Vagina (tissue), 2 donors: ENCODE measurements around the gene CAVIN1. TPM values are rescaled to one million over a fixed set of nuclear protein-coding genes. Genes with fewer than 3 reads are reported as not detected.

Experiments used
- DNase-seq, 2 donors: peaks; one replicate each; pipeline ENCODE4 v3.0.0-alpha.2; 2017; ENCODE audit errors: extremely low spot score in 2 of 2
- H3K27ac ChIP-seq: fragments of 200-600 bp; sonication (generic); one replicate; pipeline ENCODE4 v1.5.1; 2019
- H3K27me3 ChIP-seq: fragments of 200-600 bp; sonication (generic); one replicate; pipeline ENCODE4 v1.5.1; 2019
- H3K36me3 ChIP-seq, 2 donors: fragments of 200-600 bp; sonication (generic); one replicate each; pipeline ENCODE4 v1.5.1; 2017 to 2019
- H3K4me1 ChIP-seq: fragments of 200-600 bp; sonication (generic); one replicate; pipeline ENCODE4 v1.5.1; 2019
- H3K4me3 ChIP-seq, 2 donors: fragments of 200-600 bp; sonication (generic); 1 replicate in 1 of 2; 2 replicates in 1 of 2; pipeline ENCODE4 v1.5.1; 2016 to 2019
- H3K9me3 ChIP-seq: fragments of 200-600 bp; sonication (generic); one replicate; pipeline ENCODE4 v1.5.1; 2019
- CTCF ChIP-seq, 3 experiments: fragments of 450-650 bp in 2 of 3; fragments of 200-600 bp in 1 of 3; sonication (generic) in 1 of 3; IDR thresholded peaks; one replicate each; pipeline ENCODE4 v1.5.1; 2017 to 2019; ENCODE audit warnings: antibody characterized with exemption in 3 of 3, mild to moderate bottlenecking in 2 of 3, moderate library complexity in 2 of 3
- POLR2A ChIP-seq, 2 donors: fragments of 450-650 bp; IDR thresholded peaks; one replicate each; pipeline ENCODE4 v1.6.1; 2017; ENCODE audit warnings: antibody characterized with exemption in 2 of 2, mild to moderate bottlenecking in 2 of 2, moderate library complexity in 2 of 2
- POLR2AphosphoS5 ChIP-seq, 2 donors: sonication (generic); formaldehyde crosslinking; IDR thresholded peaks; one replicate each; pipeline ENCODE4 v1.9.0; 2017; ENCODE audit warnings: antibody characterized with exemption in 2 of 2, mild to moderate bottlenecking in 2 of 2, low read depth in 1 of 2; ENCODE audit not compliant: insufficient read depth in 1 of 2
- intact Hi-C: fragments of 100-400 bp; cut with DNase I; formaldehyde crosslinking; loops from one replicate; pipeline ENCODE4 v1.15.1; 2023
- total RNA-seq: library from RNA; depleted of rRNA; stranded (reverse); fragments of >200 nt; gene quantifications from one replicate; pipeline ENCODE4 v1.2.3, GENCODE V29; 2016

CAVIN1 gene
- total RNA-seq, 1 donor from 2014 or later: 268 TPM

GRCh38 chr17:42409523-42410318 is 13.3 kb downstream of the CAVIN1 start:
- no peaks in the 10 kb centered on the region for H3K27me3 ChIP-seq
- peak overlapping the region; percentile 90 for H3K27ac ChIP-seq
- TF ChIP-seq POLR2A (IDR thresholded peaks at IDR 0.05) (no peak), POLR2AphosphoS5 (IDR thresholded peaks at IDR 0.05; ENCODE audit: insufficient read depth in 1 of 2, low read depth in 1 of 2) (peak; percentile 47 to 86)
- H3K9me3 ChIP-seq: no peaks in the 10 kb centered on the region
- peaks cover 83% of the 10 kb centered on the region for H3K4me1 ChIP-seq
- peak in 1 of 2 donors; percentile 98 for DNase-seq
- intact Hi-C loops: loop anchor here (5.0 kb wide), 2 partner anchors 87 to 108 kb away; no protein-coding TSS in a partner anchor
- peak overlapping the region in 1 of 2 donors; percentile 16 for H3K4me3 ChIP-seq
- H3K36me3 ChIP-seq: peaks cover 0 to 3% of the 10 kb centered on the region in 2 donors

- Histone ChIP-seq H3K36me3 (peaks cover 0 to 18% of the 10 kb centered on the region in 2 donors), H3K4me3 (no peak overlapping the region), H3K27me3 (no peaks in the 10 kb centered on the region), H3K4me1 (peaks cover 80% of the 10 kb centered on the region), H3K9me3 (no peaks in the 10 kb centered on the region), H3K27ac (peak overlapping the region; percentile 90)
- no peak for DNase-seq
- TF ChIP-seq POLR2AphosphoS5 (IDR thresholded peaks at IDR 0.05; ENCODE audit: insufficient read depth in 1 of 2, low read depth in 1 of 2) (no peak), CTCF (IDR thresholded peaks at IDR 0.05) (no peak), POLR2A (IDR thresholded peaks at IDR 0.05) (no peak)
- intact Hi-C loops: loop anchor here (5.0 kb wide), 2 partner anchors 86 to 109 kb away; no protein-coding TSS in a partner anchor
Observed at GRCh38 chr17:42408061-42408460, 15.0 kb downstream of the CAVIN1 start.

- DNase-seq: no peak
- intact Hi-C loops: loop anchor here (5.0 kb wide), 2 partner anchors 85 to 110 kb away; no protein-coding TSS in a partner anchor
- TF ChIP-seq CTCF (IDR thresholded peaks at IDR 0.05): no peak
- peak in 1 of 2 donors; percentile 97 for TF ChIP-seq POLR2AphosphoS5 (IDR thresholded peaks at IDR 0.05; ENCODE audit: insufficient read depth in 1 of 2, low read depth in 1 of 2)
- TF ChIP-seq POLR2A (IDR thresholded peaks at IDR 0.05): no peak
- Histone ChIP-seq H3K4me1 (peaks cover 82% of the 10 kb centered on the region), H3K36me3 (peaks cover 0 to 21% of the 10 kb centered on the region in 2 donors), H3K27ac (peak overlapping the region; percentile 90), H3K9me3 (no peaks in the 10 kb centered on the region), H3K27me3 (no peaks in the 10 kb centered on the region), H3K4me3 (no peak overlapping the region)
Observed at GRCh38 chr17:42407289-42407836, 15.7 kb downstream of the CAVIN1 start.

GRCh38 chr17:42406615-42407288 is 16.3 kb downstream of the CAVIN1 start:
- intact Hi-C loops: loop anchor here (5.0 kb wide), 2 partner anchors 84 to 111 kb away; no protein-coding TSS in a partner anchor
- peaks cover 82% of the 10 kb centered on the region for H3K4me1 ChIP-seq
- DNase-seq: no peak

More at GRCh38 chr17:42406615-42407288, 16.3 kb downstream of the CAVIN1 start:
- no peaks in the 10 kb centered on the region for H3K27me3 ChIP-seq
- TF ChIP-seq POLR2AphosphoS5 (IDR thresholded peaks at IDR 0.05; ENCODE audit: insufficient read depth in 1 of 2, low read depth in 1 of 2) (no peak), POLR2A (IDR thresholded peaks at IDR 0.05) (no peak), CTCF (IDR thresholded peaks at IDR 0.05) (no peak)
- H3K27ac ChIP-seq: peak overlapping the region; percentile 90
- peaks cover 0 to 21% of the 10 kb centered on the region in 2 donors for H3K36me3 ChIP-seq
- no peaks in the 10 kb centered on the region for H3K9me3 ChIP-seq
- peak overlapping the region in 1 of 2 donors; percentile 3 for H3K4me3 ChIP-seq
